Measurements from ENCODE around the gene PAX7.
"Not testable (repeated sequence)": the region's sequence is repeated elsewhere in the genome, so short reads cannot be mapped to it uniquely, and the experiment has no call there.

PAX7 gene

DNA sequence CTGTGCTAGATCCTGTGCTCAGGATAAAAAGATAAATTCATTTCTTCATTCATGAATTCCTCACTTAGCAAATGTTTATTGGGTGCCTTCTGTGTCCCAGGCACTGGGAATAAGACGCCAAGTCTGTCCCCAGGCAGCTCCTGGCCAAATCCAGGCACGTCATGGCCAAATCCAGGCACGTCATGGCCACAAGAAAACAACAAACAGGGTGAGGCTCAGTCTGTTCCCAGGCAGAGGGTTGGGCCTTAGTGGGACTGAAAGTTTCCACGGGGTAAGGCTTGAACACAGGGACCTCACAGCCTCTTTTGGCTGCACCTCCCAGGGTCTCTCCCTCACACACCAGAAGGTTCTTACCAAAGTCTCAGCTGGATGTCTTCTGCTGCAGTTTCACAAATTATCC, 95.7 kb downstream of the PAX7 start:
- DNase-seq (ENCODE audit: low read depth in 2 of 2, low spot score in 1 of 2): no peak

DNA sequence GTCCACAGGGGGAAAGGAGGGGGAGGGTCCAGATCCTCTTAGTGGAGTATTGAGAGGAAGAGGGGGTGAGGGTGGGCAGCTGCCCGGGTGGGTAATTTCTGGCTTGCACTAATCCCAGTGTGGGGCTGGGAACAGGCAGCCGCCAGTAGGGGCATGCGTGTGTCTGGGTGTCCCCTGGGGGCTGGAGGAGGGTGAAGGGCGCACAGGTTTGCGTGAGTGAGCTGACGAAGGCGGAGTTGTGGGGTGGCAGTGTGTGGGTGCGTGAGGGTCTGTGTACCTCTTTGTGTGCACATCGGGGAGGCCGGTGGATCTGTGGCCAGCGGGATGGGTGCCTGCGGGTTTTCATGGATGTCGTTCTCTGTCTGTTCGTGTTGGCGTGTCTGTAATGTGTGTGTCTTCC, 97.3 kb downstream of the PAX7 start:
- no peak for DNase-seq (ENCODE audit: low read depth in 2 of 2, low spot score in 1 of 2)

DNA sequence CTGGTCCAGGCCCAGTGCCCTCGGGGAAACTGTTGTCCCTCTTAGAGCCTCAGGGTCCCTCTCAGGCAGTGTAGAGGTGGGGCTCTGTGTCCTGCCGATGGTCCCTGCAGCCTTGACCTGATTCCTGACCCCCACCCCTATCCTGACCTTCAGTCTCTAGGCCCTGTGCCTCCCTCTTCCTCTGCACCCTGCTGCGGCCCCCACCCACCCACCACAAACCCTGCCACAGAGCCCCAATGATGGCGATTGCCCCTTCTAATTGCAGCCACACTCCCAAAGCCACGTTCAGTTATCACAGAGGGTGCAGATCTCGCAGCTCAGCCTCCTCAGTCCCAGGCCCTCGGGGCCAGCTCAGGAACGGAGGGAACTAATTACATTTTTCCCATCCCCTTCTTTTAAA, 99.7 kb downstream of the PAX7 start:
- DNase-seq (ENCODE audit: low read depth in 2 of 2, low spot score in 1 of 2): no peak

DNA sequence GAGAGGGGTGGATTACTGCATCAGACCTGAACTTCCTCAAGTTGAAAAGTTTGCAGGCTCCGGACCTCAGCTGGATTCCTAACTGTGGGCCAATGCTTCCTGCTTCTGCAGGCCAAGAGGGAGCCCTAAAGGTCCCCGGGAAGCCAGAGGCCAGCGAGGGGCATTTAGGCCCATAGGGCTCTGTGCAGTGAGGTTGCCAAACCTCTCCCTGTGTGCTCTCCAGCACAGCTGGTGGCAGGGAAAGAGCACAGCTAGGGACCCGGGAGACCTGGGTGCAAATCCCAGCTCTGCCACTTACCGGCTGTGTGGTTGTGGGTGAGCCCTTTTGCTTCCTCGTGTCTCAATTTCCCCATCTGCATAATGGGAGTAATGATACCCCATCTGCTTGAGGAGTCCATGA, 100.5 kb downstream of the PAX7 start:
- DNase-seq (ENCODE audit: low read depth in 2 of 2, low spot score in 1 of 2): no peak

DNA sequence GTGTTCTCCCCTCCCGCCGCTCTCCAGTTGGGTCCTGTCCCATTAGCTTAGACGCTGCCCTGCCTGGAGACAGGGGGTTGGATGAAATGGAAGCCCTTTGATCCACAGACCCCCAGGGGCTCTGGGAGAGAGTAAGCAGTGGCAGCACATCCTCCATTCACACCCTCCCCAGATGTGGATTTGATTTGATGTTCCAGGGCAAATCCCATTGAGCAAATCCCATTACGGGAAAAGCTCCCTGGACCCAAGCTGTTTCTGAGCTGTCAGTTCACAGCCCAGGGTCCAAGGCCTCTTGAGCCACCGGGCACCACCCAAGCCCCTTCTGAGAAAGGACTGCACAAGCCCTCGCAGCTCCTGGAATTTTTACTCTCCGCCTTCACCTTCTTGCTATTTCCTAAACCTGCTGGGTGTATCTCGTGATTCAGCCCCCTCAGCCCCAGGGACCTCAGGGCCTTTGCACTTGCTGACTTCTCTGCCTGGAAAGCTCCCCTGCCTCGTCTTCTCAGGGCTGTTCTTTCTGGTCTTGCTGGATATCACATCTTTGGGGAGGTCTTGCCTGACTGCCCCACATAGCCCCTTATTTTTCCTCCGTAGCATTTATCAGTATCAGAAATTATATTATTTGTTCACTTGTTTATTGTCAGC, 101.1 kb downstream of the PAX7 start:
- DNase-seq (ENCODE audit: low read depth in 2 of 2, low spot score in 1 of 2): no peak

DNA sequence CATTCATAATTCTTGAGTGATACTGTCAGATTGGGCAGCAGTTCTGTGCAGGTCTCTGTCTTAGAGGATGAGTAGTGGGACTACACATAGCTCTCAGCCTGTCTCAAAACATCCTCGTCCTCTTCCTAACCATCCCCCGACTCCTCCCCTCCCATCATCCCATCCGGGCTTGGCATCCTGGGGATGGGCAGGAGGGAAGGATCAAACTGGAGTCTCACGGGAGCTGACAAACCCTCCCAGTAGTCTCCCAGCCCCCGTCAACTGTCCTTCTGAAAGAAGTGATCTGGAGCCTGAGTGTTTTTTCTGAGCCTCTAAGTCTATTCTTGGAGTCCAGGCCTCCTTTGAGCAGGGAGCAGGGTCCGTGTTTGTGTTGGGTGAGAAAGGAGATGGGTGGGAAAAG, 102.0 kb downstream of the PAX7 start:
- no peak for DNase-seq (ENCODE audit: low read depth in 2 of 2, low spot score in 1 of 2)

DNA sequence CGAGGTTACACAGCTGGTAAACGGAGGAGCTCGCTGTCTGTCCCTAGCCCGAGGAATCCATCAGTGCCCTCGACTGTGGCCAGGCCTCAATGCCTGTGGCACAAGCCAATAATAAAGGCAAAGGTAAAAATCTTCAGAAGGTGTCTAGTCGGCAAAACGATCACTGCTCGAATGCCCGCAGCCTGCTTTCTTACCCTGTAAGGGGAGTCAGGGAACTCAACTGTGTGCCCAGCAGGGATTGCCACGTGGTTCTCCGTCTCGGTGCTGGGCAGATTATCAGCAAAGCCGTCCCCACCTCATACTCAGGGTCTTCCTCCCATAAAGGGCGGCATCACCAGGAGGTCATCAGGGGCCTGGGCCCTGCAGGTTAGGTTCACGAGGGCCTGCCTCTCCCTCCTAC, 103.4 kb downstream of the PAX7 start:
- no peak for DNase-seq (ENCODE audit: low read depth in 2 of 2, low spot score in 1 of 2)

DNA sequence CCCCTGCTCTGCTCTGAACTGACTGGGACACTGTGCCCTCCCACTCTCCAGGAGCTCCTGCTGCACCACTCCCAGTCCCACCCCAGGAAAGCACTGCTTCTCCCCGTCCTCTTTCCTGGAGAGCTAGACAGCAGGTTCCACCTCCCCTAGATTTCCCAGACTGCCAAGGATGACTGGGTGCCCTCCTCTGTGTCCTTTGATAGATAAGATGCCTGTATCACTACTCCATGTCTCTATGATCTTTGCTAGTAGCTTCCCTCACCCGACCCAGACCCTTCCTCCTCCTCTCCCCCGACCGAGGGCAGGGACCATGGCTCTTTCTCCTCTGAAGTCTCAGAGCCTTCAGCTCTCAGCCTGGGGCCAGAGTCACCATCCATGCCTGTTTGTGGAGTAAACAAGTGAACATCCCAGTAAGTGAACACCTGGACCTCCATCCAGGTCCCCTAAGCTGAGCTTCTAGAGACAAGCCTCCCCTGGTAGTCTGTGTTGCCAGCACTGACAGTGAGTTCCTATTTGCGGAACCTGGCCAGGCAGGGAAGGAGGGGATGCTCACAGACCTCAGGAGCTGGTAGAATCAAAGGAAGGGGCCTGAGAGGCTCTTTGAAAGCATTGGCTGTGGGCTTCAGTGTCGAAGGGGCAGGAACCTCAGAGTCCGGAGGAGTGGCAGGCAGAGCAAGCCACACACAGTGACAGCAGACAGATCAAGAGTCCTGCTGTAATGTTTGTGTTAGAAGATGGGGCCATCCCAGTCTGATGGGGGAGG, 104.0 kb downstream of the PAX7 start:
- DNase-seq (ENCODE audit: low read depth in 2 of 2, low spot score in 1 of 2): no peak

DNA sequence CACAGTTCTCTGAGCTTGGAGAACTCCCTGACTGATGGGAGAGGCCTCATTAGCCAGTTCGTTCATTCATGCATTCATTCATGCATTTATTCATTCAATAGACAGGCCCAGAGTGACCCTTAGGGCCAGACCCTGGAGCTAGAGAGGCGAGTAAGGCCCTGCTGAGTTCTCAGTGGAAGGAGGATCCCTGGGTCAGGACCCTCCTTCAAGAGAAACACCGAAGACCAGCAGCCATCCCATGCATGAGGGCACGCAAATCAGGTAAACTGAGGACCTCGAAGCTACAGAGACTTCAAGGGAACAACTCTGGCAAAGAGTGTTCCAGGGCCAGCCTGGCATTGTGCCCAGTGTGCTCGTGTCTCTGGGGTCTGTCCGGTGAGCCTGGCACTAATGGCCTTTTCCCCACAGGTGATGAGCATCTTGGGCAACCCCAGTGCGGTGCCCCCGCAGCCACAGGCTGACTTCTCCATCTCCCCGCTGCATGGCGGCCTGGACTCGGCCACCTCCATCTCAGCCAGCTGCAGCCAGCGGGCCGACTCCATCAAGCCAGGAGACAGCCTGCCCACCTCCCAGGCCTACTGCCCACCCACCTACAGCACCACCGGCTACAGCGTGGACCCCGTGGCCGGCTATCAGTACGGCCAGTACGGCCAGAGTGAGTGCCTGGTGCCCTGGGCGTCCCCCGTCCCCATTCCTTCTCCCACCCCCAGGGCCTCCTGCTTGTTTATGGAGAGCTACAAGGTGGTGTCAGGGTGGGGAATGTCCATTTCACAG, 104.8 kb downstream of the PAX7 start:
- no peak for DNase-seq (ENCODE audit: low read depth in 2 of 2, low spot score in 1 of 2)

DNA sequence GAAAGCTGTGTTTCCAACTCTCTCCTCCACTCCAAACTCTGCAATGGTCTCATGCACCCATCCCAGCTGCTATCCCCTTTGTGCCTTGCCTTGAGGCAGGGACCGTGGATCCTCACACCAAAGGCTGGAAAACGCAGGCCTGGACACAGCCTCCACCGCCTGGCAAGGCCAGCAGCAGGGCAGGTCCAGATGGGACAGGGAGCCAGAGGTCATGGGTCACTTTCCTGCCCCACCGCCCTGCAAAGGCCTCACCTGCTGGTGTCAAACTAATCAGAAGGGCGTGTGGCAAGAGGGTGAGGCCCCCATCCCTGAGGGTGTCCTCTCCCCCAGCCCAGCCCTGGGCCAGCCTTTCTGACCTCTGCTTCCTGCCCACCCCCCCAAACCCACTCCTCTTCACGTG, 106.3 kb downstream of the PAX7 start:
- no peak for DNase-seq (ENCODE audit: low read depth in 2 of 2, low spot score in 1 of 2)

DNA sequence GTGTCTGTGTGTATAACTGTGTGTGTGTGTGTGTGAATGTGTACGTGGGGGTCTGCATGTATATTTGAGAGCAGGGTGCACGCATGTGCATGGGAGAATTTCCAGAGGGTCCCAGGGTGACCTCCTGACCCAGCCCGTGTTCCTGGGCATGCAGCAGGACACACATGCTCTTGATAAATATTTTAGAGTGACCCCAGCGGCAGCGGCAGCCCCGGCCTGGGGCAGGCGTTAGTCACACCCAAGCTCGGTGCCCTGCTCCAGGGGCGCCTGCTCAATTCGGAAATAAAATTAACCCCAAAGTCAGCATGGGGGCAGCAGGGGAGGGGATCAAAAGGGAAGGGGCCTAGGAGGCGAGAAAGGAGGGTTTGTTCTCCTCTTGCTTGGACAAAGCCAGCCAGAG, 107.5 kb downstream of the PAX7 start:
- DNase-seq (ENCODE audit: low read depth in 2 of 2, low spot score in 1 of 2): no peak

DNA sequence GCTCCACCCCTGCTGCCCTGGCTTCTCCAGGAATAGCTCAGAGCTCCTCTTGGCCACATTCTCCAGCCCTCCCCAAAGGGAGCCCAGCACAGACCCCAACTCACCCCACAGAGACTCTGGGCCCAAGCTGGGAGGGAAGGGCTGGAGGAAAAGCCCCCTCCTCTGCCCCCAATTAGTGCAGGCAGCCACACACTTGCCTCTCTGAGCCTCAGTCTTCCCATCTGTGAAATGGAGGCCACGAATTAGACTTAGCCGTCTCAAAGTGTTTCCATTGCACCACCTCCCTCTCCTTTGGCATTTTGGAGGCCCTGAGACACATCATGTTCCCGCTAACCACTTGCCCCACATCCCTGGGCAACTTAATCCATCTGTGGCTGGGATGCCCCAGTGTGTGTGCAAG, 108.0 kb downstream of the PAX7 start:
- no peak for DNase-seq (ENCODE audit: low read depth in 2 of 2, low spot score in 1 of 2)

DNA sequence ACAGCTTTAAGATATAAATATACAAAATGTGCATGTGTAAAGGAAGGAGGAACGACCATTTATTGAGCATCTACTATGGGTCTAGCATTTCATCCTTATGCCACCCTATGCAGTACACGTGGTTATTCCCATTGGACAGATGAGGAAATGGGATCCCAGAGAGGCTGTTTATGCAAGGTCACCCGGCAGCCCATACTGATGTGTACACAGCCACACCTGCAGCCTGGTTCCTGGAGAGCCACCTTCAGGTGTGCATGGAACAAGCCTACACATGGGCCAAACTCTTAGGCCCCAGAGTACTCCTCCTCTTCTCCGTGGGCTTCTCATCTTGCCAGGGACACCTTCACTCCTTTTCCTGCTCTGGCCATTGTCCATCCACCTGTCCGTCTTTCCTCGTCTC, 108.8 kb downstream of the PAX7 start:
- DNase-seq (ENCODE audit: low read depth in 2 of 2, low spot score in 1 of 2): no peak

DNA sequence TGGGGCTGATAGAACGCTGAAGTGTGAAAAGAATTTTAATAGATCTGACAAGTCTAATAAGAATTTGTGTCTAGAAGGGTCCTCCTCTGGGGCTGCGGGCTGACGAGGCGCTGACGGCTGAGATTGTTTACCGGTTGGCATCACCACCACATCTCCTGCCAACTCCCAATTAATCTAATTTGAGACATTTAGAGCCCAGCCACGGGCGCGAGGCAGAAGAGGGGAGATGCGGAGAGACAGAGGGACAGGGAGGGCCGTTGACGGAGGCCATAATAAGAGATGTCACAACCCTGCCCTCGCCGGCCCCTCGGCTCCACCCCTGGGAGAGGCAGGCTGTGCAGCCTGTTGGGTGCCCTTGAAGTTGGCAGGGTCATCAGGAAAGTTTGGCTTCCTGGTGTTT, 109.3 kb downstream of the PAX7 start:
- DNase-seq (ENCODE audit: low read depth in 2 of 2, low spot score in 1 of 2): no peak

DNA sequence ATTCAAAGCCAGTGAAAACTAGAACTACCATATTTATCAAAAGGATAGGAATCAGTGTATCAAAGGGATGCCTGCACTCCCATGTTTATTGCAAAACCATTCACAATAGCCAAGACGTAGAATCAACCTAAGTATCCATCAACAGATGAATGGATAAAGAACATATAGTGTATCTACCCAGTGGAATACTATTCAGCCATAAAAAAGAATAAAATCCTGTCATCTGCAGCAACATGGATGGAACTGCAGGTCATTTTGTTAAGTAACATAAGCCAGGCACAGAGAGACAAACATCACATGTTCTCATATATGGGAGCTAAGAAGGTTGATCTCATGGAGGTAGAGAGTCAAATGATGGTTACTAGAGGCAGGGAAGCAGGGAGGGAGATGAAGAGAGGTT, 110.0 kb downstream of the PAX7 start:
- no peak for DNase-seq (ENCODE audit: low read depth in 2 of 2, low spot score in 1 of 2)

DNA sequence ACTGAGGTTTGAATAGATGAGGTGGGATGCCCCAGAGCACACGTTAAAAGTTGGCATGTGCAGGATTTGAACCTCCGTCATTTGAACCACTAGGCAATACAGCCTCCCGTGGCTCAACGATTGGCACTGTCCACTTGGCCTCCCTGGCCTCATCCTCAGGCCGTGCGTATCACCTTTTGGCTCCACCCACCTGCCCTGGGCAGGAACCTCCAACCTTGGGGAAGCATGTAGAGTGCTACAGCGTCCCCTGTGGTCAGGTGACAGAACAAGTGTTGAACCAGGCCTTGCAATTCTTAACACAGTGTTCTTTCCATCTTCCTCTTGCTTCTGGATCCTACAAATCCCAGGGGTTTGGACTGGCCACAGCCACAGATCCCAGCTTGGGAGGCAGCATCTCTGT, 112.6 kb downstream of the PAX7 start:
- DNase-seq (ENCODE audit: low read depth in 2 of 2, low spot score in 1 of 2): no peak

DNA sequence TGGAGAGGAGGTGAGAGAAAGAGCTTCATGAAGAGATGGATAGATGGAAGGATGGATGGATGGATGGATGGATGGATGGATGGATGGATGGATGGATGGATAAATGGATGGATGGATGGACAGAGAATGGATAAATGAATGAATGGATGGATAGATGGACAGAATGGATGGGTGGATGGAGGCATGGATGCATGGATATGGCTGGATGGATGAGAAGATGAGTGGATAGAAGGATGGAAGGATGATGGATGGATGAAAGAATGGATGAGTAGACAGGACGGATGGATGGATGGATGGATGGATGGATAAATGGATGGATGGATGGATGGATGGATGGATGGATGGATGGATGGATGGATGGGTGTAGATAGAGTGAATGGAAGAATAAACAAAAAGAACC, 113.7 kb downstream of the PAX7 start:
- not testable (repeated sequence) for DNase-seq (ENCODE audit: low read depth in 2 of 2, low spot score in 1 of 2)

DNA sequence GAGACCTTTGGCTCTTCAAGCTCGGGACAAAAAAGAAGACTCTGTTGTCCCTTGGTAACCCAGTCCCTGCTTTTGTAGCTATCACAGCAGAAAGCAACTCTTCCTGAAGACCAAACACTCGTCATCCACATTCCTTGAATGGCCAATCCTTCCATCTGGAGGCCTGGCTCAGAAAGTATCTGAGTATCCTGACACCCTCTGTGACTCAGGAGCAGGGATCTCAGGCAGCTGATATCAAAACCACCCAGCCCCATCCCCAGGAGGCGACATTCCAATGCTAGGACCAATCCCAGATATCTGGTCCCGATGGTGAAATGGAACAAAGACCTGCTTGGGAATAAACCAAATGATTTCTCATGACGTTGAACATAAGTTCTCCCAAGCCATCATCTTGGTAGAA, 116.3 kb downstream of the PAX7 start:
- DNase-seq (ENCODE audit: low read depth in 2 of 2, low spot score in 1 of 2): no peak

DNA sequence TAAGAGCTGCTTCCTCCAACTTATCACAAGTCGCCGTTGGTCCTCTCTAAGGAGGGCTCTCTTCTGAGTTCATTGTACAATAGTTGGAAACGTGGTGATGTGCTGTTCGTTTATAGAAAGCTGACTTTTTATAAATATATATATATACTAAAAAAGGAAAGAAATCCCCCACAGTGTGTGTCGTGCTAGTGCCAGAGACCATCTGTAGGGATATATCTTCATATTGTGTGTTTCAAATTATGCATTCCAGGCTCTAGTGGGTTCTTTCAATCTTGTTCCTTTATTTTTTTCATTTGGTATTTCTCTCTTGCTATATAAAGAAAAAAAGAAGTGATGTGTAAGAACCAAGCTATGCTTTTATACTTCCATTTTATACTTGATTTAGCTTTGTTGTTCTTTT, 117.0 kb downstream of the PAX7 start:
- no peak for DNase-seq (ENCODE audit: low read depth in 2 of 2, low spot score in 1 of 2)

DNA sequence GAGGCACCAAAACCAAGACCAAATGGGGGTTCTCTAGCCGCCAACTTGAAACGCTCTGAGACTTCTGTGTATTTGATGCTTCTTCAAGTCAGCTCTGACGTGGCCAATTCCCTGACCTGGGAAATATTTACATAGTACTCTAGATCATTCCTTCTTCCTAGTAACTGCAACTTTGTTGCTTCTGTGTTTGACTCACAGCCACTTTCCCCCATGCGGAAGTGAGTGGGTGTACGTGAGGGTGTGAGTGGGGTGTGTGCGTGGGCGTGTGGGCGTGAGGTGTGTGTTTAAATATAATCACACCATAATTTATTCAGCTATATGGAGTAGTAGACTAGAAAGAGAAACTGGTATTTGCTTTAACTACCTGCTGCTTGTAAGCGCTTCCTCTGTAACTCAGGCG, 117.8 kb downstream of the PAX7 start:
- no peak for DNase-seq (ENCODE audit: low read depth in 2 of 2, low spot score in 1 of 2)

DNA sequence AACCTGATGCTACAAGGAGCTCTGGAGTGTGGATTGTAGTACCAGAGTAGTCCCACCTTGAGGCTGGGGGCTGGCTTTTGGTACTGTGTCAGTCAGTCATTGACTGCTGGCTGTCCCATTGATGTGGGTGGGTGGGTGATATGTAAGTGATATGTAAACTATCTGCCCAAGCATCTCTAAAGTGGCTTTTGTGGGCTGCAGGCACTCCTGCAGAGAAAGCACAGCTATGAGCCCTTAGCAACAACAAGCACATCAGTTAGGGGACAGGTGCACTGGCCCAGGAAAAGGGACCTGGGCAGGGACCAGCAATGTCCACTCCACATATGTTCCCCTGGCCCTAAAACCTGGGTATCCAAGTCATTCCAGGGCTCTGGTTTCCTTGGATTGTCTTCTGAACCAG, 118.9 kb downstream of the PAX7 start:
- DNase-seq (ENCODE audit: low read depth in 2 of 2, low spot score in 1 of 2): no peak

DNA sequence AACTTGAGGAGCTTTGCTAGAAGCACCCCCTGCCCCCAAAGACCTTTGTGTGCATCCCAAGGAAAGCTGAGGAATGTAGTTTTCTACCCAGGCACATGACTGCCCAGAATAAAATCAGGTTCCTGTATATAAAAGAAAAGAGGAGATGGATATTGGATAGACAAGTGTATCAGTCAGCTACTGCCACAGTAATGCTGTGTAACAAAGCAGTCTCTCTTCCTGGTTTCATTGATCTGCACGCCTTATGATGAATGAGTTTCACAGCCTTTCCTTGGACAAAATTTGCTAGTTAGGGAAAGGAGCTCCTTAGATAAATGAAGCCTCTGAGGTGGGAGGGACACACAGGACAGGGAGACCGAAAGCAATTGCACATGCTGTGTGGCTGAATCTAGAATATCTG, 120.0 kb downstream of the PAX7 start:
- no peak for DNase-seq (ENCODE audit: low read depth in 2 of 2, low spot score in 1 of 2)

Data from stimulated activated CD8-positive, alpha-beta memory T cell treated with anti-CD3 and anti-CD28 coated beads, Interleukin-4, amount 100 ng/mL, for 4 hours (primary cell).